H1 (cell line): ENCODE results near the gene SMIM24. TPM values are rescaled to one million over a fixed set of nuclear protein-coding genes. Genes with fewer than 3 reads are reported as not detected.
A peak's percentile ranks its signal among the peaks of the same experiment; 100 is the strongest.

Experiments
- CTCF ChIA-PET: fragments of 300-600 bp; sonication (Branson Sonifier 250); formaldehyde crosslinking; loops from one replicate; lab custom pipeline; 2021; ENCODE audit not compliant: partially characterized antibody; lab: Charles Lee
- POLR2A ChIA-PET: fragments of 300-600 bp; sonication (Branson Sonifier 250); formaldehyde crosslinking; loops from one replicate; lab custom pipeline; 2021; ENCODE audit warnings: inconsistent platforms; ENCODE audit not compliant: partially characterized antibody; lab: Charles Lee
- DNase-seq, 2 experiments: peaks; one replicate each; pipeline versions ENCODE4 v3.0.0 to v3.0.0-alpha.2; 2010 to 2022; ENCODE audit warnings: low spot score in 2 of 2, low read depth in 1 of 2, mixed read lengths in 1 of 2
- FAIRE-seq: peaks from 2 replicates; lab custom pipeline; 2011; peaks lifted over from hg19 to GRCh38; lab: Jason Lieb, UNC
- H2AFZ ChIP-seq: 2 replicates; pipeline ENCODE4 v1.8.1; 2012; ENCODE audit warnings: low read length, inconsistent platforms
- H2AK5ac ChIP-seq: 2 replicates; pipeline ENCODE4 v1.6.1; 2013; ENCODE audit warnings: low read depth, low read length
- H2BK120ac ChIP-seq: replicated peaks from 2 replicates; pipeline ENCODE3; 2013; ENCODE audit warnings: low read depth, low read length, inconsistent platforms
- H2BK12ac ChIP-seq: 2 replicates; pipeline ENCODE4 v1.6.1; 2013; ENCODE audit warnings: low read depth, low read length
- H2BK15ac ChIP-seq: 2 replicates; pipeline ENCODE4 v1.6.1; 2013; ENCODE audit warnings: low read length
- H2BK20ac ChIP-seq: 2 replicates; pipeline ENCODE4 v1.6.1; 2013; ENCODE audit warnings: low read length
- H2BK5ac ChIP-seq: 2 replicates; pipeline ENCODE4 v1.6.1; 2013; ENCODE audit warnings: low read depth, low read length
- H3K14ac ChIP-seq: 2 replicates; pipeline ENCODE4 v1.6.1; 2013; ENCODE audit warnings: inconsistent platforms; ENCODE audit not compliant: insufficient read length
- H3K18ac ChIP-seq: 2 replicates; pipeline ENCODE4 v1.6.1; 2013; ENCODE audit warnings: low read length; ENCODE audit errors: extremely low read depth
- H3K23ac ChIP-seq: 2 replicates; pipeline ENCODE4 v1.6.1; 2013; ENCODE audit warnings: inconsistent platforms; ENCODE audit not compliant: insufficient read length
- H3K23me2 ChIP-seq: 2 replicates; pipeline ENCODE4 v1.6.1; 2013; ENCODE audit warnings: low read depth, low read length
- H3K27ac ChIP-seq: 2 replicates; pipeline ENCODE4 v1.6.1; 2011; ENCODE audit warnings: low read depth, low read length, inconsistent platforms
- H3K27me3 ChIP-seq, 4 experiments: replicated peaks in 1 of 4; 1 replicate in 1 of 4; 2 replicates in 3 of 4; pipeline versions ENCODE4 v1.6.1 to v1.8.1; 2011 to 2013; ENCODE audit warnings: low read length in 3 of 4, mild to moderate bottlenecking in 3 of 4, inconsistent platforms in 2 of 4, mixed read lengths in 2 of 4, moderate library complexity in 1 of 4; ENCODE audit not compliant: control insufficient read depth in 3 of 4, insufficient read depth in 3 of 4; ENCODE audit errors: extremely low read depth in 1 of 4
- H3K36me3 ChIP-seq, 4 experiments: 2 replicates each; pipeline versions ENCODE4 v1.6.1 to v1.8.1; 2011 to 2013; ENCODE audit warnings: mild to moderate bottlenecking in 4 of 4, low read length in 3 of 4, moderate library complexity in 2 of 4, control low read depth in 1 of 4, inconsistent platforms in 1 of 4; ENCODE audit not compliant: insufficient read depth in 4 of 4, control insufficient read depth in 2 of 4
- H3K4ac ChIP-seq: replicated peaks from 2 replicates; pipeline ENCODE3; 2013; ENCODE audit warnings: low read length, low read depth, mixed read lengths, inconsistent platforms; ENCODE audit not compliant: insufficient read length
- H3K4me1 ChIP-seq, 4 experiments: replicated peaks in 1 of 4; 1 replicate in 1 of 4; 2 replicates in 3 of 4; pipeline versions ENCODE4 v1.6.1 to v1.8.1; 2011 to 2013; ENCODE audit warnings: low read length in 3 of 4, inconsistent platforms in 2 of 4, mixed read lengths in 1 of 4; ENCODE audit not compliant: insufficient read depth in 4 of 4, control insufficient read depth in 3 of 4
- H3K4me2 ChIP-seq, 2 experiments: 2 replicates each; pipeline versions ENCODE4 v1.6.1 to v1.8.1; 2011 to 2013; ENCODE audit warnings: low read depth in 2 of 2, low read length in 2 of 2, control low read depth in 1 of 2, inconsistent platforms in 1 of 2, mild to moderate bottlenecking in 1 of 2; ENCODE audit not compliant: insufficient read depth in 1 of 2
- H3K4me3 ChIP-seq, 4 experiments: fragments of 200-600, 300-600 bp in 1 of 4; sonication (generic), shearing (Covaris generic), sonication (Bioruptor Twin) in 1 of 4; 2 replicates each; pipeline versions ENCODE4 v1.5.1 to v1.8.1; 2011 to 2016; ENCODE audit warnings: low read length in 4 of 4, low read depth in 3 of 4, control low read depth in 2 of 4, inconsistent platforms in 2 of 4, mild to moderate bottlenecking in 2 of 4, mixed read lengths in 1 of 4, moderate library complexity in 1 of 4; ENCODE audit not compliant: insufficient read depth in 2 of 4; ENCODE audit errors: extremely low read depth in 1 of 4
- H3K56ac ChIP-seq: replicated peaks from 2 replicates; pipeline ENCODE3; 2013; ENCODE audit warnings: low read depth, mild to moderate bottlenecking, mixed read lengths, low read length, inconsistent platforms; ENCODE audit not compliant: insufficient read length
- H3K79me1 ChIP-seq: 2 replicates; pipeline ENCODE4 v1.6.1; 2013; ENCODE audit warnings: low read depth, low read length, control low read depth
- H3K79me2 ChIP-seq, 2 experiments: 2 replicates each; pipeline versions ENCODE4 v1.6.1 to v1.8.1; 2012 to 2013; ENCODE audit warnings: low read length in 2 of 2, mild to moderate bottlenecking in 2 of 2, inconsistent platforms in 1 of 2; ENCODE audit not compliant: insufficient read depth in 2 of 2, control insufficient read depth in 1 of 2
- H3K9ac ChIP-seq, 4 experiments: replicated peaks in 1 of 4; 1 replicate in 1 of 4; 2 replicates in 3 of 4; pipeline versions ENCODE4 v1.6.1 to v1.8.1; 2011 to 2013; ENCODE audit warnings: low read depth in 3 of 4, low read length in 3 of 4, control low read depth in 2 of 4, mild to moderate bottlenecking in 2 of 4, moderate library complexity in 2 of 4, inconsistent platforms in 1 of 4; ENCODE audit errors: extremely low read depth in 1 of 4
- H3K9me3 ChIP-seq, 2 experiments: 2 replicates each; pipeline versions ENCODE4 v1.6.1 to v1.8.1; 2012 to 2013; ENCODE audit warnings: mild to moderate bottlenecking in 2 of 2, moderate library complexity in 2 of 2, control low read depth in 1 of 2, inconsistent platforms in 1 of 2, low read depth in 1 of 2, low read length in 1 of 2, mixed read lengths in 1 of 2; ENCODE audit not compliant: insufficient read depth in 2 of 2
- H4K20me1 ChIP-seq, 2 experiments: replicated peaks in 1 of 2; 2 replicates each; pipeline versions ENCODE3 to v1.8.1; 2011 to 2013; ENCODE audit warnings: inconsistent platforms in 2 of 2, low read length in 2 of 2, mild to moderate bottlenecking in 1 of 2; ENCODE audit not compliant: insufficient read depth in 2 of 2, control insufficient read depth in 1 of 2
- H4K5ac ChIP-seq: 2 replicates; pipeline ENCODE4 v1.6.1; 2013; ENCODE audit warnings: low read length, low read depth, mixed read lengths, inconsistent platforms; ENCODE audit not compliant: insufficient read length
- H4K8ac ChIP-seq: 2 replicates; pipeline ENCODE4 v1.8.0; 2013; ENCODE audit warnings: mild to moderate bottlenecking, moderate library complexity, low read length, inconsistent platforms; ENCODE audit not compliant: insufficient read depth; ENCODE audit errors: extremely low read depth
- H4K91ac ChIP-seq: replicated peaks from 2 replicates; pipeline ENCODE3; 2013; ENCODE audit warnings: low read length, mixed read lengths, inconsistent platforms; ENCODE audit not compliant: insufficient read length
- EGR1 ChIP-seq: IDR thresholded peaks from 2 replicates; pipeline ENCODE4 v1.6.1; 2011; ENCODE audit warnings: low read depth, low read length, borderline replicate concordance
- EZH2 ChIP-seq: fragments of 200-600 bp; sonication (generic); IDR thresholded peaks from 2 replicates; pipeline ENCODE4 v1.7.1; 2012; ENCODE audit warnings: low read depth, mild to moderate bottlenecking, moderate library complexity, low read length, inconsistent platforms; ENCODE audit not compliant: severe bottlenecking
- GTF2F1 ChIP-seq: IDR thresholded peaks from 2 replicates; pipeline ENCODE4 v1.6.1; 2012; ENCODE audit warnings: low read depth, low read length, improper control_type of control experiment, borderline replicate concordance
- NANOG ChIP-seq: IDR thresholded peaks from 2 replicates; pipeline ENCODE4 v1.6.1; 2011; ENCODE audit warnings: low read length, low read depth, mild to moderate bottlenecking, inconsistent platforms; ENCODE audit not compliant: insufficient read depth, poor library complexity, severe bottlenecking
- POLR2AphosphoS5 ChIP-seq: IDR thresholded peaks from 2 replicates; pipeline ENCODE4 v1.6.1; 2011; ENCODE audit warnings: low read depth, low read length
- SP4 ChIP-seq: IDR thresholded peaks from 2 replicates; pipeline ENCODE4 v1.6.1; 2012; ENCODE audit warnings: low read length, inconsistent platforms
- SUZ12 ChIP-seq: fragments of 200-600 bp; sonication (generic); IDR thresholded peaks from 2 replicates; pipeline ENCODE4 v1.6.1; 2012; ENCODE audit warnings: mild to moderate bottlenecking, inconsistent platforms, low read length, moderate library complexity, mixed read lengths
- TBP ChIP-seq: IDR thresholded peaks from 2 replicates; pipeline ENCODE4 v1.6.1; 2011; ENCODE audit warnings: low read depth, low read length, improper control_type of control experiment
- WGBS, 2 experiments: shearing (Covaris generic) in 1 of 2; methylation state at CpG; one replicate each; pipeline versions ENCODE4 v1.1.6 to v1.1.7; 2013 to 2015; ENCODE audit warnings: low lambda C conversion rate in 2 of 2, mixed read lengths in 2 of 2, inconsistent platforms in 1 of 2, low coverage in 1 of 2, missing lambda C conversion rate in 1 of 2; ENCODE audit not compliant: insufficient replicate concordance in 2 of 2, insufficient coverage in 1 of 2, insufficient read length in 1 of 2; ENCODE audit errors: extremely low coverage in 1 of 2, missing lambda C conversion rate in 1 of 2; 5-methylcytosine and 5-hydroxymethylcytosine counted together
- polyA plus RNA-seq, 7 experiments: library from polyadenylated mRNA; depleted of rRNA in 3 of 7; stranded (reverse) in 5 of 7; unstranded in 2 of 7; fragments of >200 nt in 5 of 7; fragments of 200-250 nt in 2 of 7; gene quantifications; 1 replicate in 5 of 7; 2 replicates in 1 of 7; 4 replicates in 1 of 7; pipeline versions ENCODE4 v1.2.1 to v1.2.3, GENCODE V29; 2011 to 2013; ENCODE audit warnings: missing spikeins in 2 of 7, mixed read lengths in 2 of 7
- total RNA-seq: library from RNA; stranded (reverse); fragmentation: NEBNext Ultra II Directional; extraction: Animal tissue kit (Norgen Biotek cat#: 25700); gene quantifications from 2 replicates; pipeline ENCODE4 v1.2.1, GENCODE V29; 2021
- TF ChIP-seq, protein P1 (sequence below): IDR thresholded peaks from 2 replicates; pipeline ENCODE4 v1.6.1; 2011; ENCODE audit warnings: low read depth, mild to moderate bottlenecking, low read length; ENCODE audit not compliant: insufficient read depth
- TF ChIP-seq, protein P2 (sequence below): IDR thresholded peaks from 2 replicates; pipeline ENCODE4 v1.6.1; 2011; ENCODE audit warnings: low read length, improper control_type of control experiment

SMIM24 gene
- total and polyA plus RNA-seq, 2 of the 8 experiments (the other 6 are each of a cell fraction or from before 2014, with no cell fraction given): 3.8 to 4.5 TPM

DNA sequence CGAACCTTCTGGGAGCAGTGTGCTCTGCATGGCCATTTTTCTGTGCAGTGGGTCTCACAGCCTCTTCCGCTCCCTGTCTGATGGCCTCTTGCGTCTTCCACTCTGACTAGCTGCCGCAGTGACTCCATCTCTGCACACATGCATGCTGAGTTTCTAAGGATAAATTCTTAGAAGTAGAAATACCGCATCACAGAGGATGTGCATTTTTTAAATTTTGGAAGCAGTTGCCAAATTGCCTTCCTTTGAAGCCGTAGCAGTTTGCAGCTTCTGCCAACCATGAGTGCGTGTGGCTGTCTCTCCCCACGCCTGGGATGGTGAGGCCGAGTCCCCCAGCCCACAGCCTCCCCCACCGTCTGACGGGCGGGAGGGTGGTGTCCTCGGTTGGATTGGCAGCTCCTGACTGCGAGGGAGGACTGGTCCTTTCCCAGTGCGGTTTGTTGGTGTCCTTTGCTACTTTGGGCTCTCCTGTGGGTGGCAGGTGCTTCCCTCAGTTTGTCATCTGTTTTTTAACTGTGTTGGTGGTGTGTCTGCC lies 35.6 kb upstream of the SMIM24 start:
- Histone ChIP-seq H2BK15ac (0 out of 2 replicates have a peak overlapping the region, but pooled peaks have one; percentile 2), H2AFZ (no peak overlapping the region), H3K14ac (no peak overlapping the region), H2BK120ac (no peak overlapping the region), H3K23me2 (no peaks in the 10 kb centered on the region), H3K23ac (no peak overlapping the region), H3K79me1 (peaks cover 26% of the 10 kb centered on the region), H3K4me1 (peaks cover 0 to 29% (median 20%) of the 10 kb centered on the region in 4 experiments; a peak in 6 of 7 replicates), H4K91ac (no peak overlapping the region), H3K4ac (peak overlapping the region; percentile 21), H3K27me3 (no peaks in the 10 kb centered on the region), H2BK12ac (peak overlapping the region; percentile 44; the same call in 1 of the 2 replicates), H3K36me3 (no peaks in the 10 kb centered on the region), H3K9me3 (no peaks in the 10 kb centered on the region), H3K56ac (no peak overlapping the region), H4K20me1 (peaks cover 5 to 20% of the 10 kb centered on the region in 2 experiments), H4K8ac (no peak overlapping the region), H2AK5ac (0 out of 2 replicates have a peak overlapping the region, but pooled peaks have one; percentile 49), H4K5ac (no peak overlapping the region), H3K79me2 (peaks cover 0 to 76% of the 10 kb centered on the region in 2 experiments; a peak in 3 of 4 replicates), H3K18ac (no peak overlapping the region), H3K4me3 (no peak overlapping the region), H3K9ac (no peak overlapping the region; a peak in 1 of 7 replicates), H2BK5ac (no peak overlapping the region; the same call in none of the 2 replicates), H2BK20ac (no peak overlapping the region), H3K4me2 (no peak overlapping the region), H3K27ac (0 out of 2 replicates have a peak overlapping the region, but pooled peaks have one; percentile 18)
- WGBS, 2 experiments: 87% methylated on average over 13 of the region's 15 CpGs; no CpG with 5 or more reads in 1 of the 2 experiments
- no peak for FAIRE-seq
- no peak for DNase-seq
- ChIA-PET POLR2A (interaction anchor here (1.0 to 2.3 kb wide), 3 partner anchors 12 to 44 kb away, joined by 4 to 7 read pairs (median 5); no protein-coding TSS in a partner anchor), CTCF (interaction anchor here (0.5 to 5.4 kb wide), 7 partner anchors 11 to 190 kb away, joined by 3 to 28 read pairs (median 4); partner anchors contain the start of gene DOHH)
- no peak for TF ChIP-seq SUZ12
- TF ChIP-seq GTF2F1: no peak
- no peak for TF ChIP-seq EGR1
- TF ChIP-seq, protein P1, sequence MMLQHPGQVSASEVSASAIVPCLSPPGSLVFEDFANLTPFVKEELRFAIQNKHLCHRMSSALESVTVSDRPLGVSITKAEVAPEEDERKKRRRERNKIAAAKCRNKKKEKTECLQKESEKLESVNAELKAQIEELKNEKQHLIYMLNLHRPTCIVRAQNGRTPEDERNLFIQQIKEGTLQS: no peak
- TF ChIP-seq NANOG: no peak
- TF ChIP-seq POLR2AphosphoS5: no peak
- no peak for TF ChIP-seq SP4
- no peak for TF ChIP-seq TBP
- TF ChIP-seq, protein P2, sequence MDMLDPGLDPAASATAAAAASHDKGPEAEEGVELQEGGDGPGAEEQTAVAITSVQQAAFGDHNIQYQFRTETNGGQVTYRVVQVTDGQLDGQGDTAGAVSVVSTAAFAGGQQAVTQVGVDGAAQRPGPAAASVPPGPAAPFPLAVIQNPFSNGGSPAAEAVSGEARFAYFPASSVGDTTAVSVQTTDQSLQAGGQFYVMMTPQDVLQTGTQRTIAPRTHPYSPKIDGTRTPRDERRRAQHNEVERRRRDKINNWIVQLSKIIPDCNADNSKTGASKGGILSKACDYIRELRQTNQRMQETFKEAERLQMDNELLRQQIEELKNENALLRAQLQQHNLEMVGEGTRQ: no peak
- no peak for TF ChIP-seq EZH2
